CD14-positive monocyte (primary cell): ENCODE data around the gene EPHA4. TPM values are rescaled to one million over a fixed set of nuclear protein-coding genes. Genes with fewer than 3 reads are reported as not detected.

ENCODE experiments used
- DNase-seq, 3 donors: peaks; one replicate each; pipeline ENCODE4 v3.0.0-alpha.2; 2011 to 2022
- H2AFZ ChIP-seq: 2 replicates; pipeline ENCODE4 v1.6.0; 2012; ENCODE audit warnings: mild to moderate bottlenecking, low read depth, low read length, inconsistent platforms; ENCODE audit not compliant: insufficient read depth, poor library complexity, severe bottlenecking
- H3K27ac ChIP-seq, 2 donors: 1 replicate in 1 of 2; 2 replicates in 1 of 2; pipeline ENCODE4 v1.5.1; 2012 to 2013; ENCODE audit warnings: low read length in 2 of 2, control low read depth in 1 of 2, inconsistent platforms in 1 of 2, low read depth in 1 of 2, mild to moderate bottlenecking in 1 of 2
- H3K27me3 ChIP-seq, 2 donors: one replicate each; pipeline versions ENCODE4 v1.6.0 to v1.6.1; 2011 to 2013; ENCODE audit warnings: low read length in 2 of 2; ENCODE audit not compliant: control insufficient read depth in 2 of 2, insufficient read depth in 2 of 2
- H3K36me3 ChIP-seq, 2 donors: replicated peaks in 1 of 2; 1 replicate in 1 of 2; 2 replicates in 1 of 2; pipeline versions ENCODE4 v1.5.1 to v1.6.1; 2012 to 2013; ENCODE audit warnings: low read length in 2 of 2, control low read depth in 1 of 2, inconsistent platforms in 1 of 2, mild to moderate bottlenecking in 1 of 2; ENCODE audit not compliant: insufficient read depth in 2 of 2, control insufficient read depth in 1 of 2
- H3K4me1 ChIP-seq, 2 donors: 1 replicate in 1 of 2; 2 replicates in 1 of 2; pipeline versions ENCODE4 v1.5.1 to v1.6.1; 2012 to 2013; ENCODE audit warnings: low read length in 2 of 2, control low read depth in 1 of 2, inconsistent platforms in 1 of 2, mild to moderate bottlenecking in 1 of 2, moderate library complexity in 1 of 2; ENCODE audit not compliant: insufficient read depth in 2 of 2, control insufficient read depth in 1 of 2
- H3K4me2 ChIP-seq: replicated peaks from 2 replicates; pipeline ENCODE3; 2012; ENCODE audit warnings: low read length, moderate library complexity, mild to moderate bottlenecking; ENCODE audit not compliant: poor library complexity, severe bottlenecking; ENCODE audit errors: extremely low read depth
- H3K4me3 ChIP-seq, 3 experiments: fragments of 200-600 bp in 1 of 3; sonication (generic) in 1 of 3; replicated peaks in 1 of 3; 1 replicate in 2 of 3; 2 replicates in 1 of 3; pipeline ENCODE4 v1.5.1; 2011 to 2013; ENCODE audit warnings: low read length in 3 of 3, mild to moderate bottlenecking in 3 of 3, control low read depth in 2 of 3, low read depth in 2 of 3, inconsistent platforms in 1 of 3, moderate library complexity in 1 of 3
- H3K79me2 ChIP-seq: 2 replicates; pipeline ENCODE4 v1.6.0; 2012; ENCODE audit warnings: mild to moderate bottlenecking, control low read depth, inconsistent platforms, low read length, moderate library complexity; ENCODE audit not compliant: insufficient read depth
- H3K9ac ChIP-seq: 2 replicates; pipeline ENCODE4 v1.6.0; 2017; ENCODE audit warnings: low read length, mild to moderate bottlenecking; ENCODE audit not compliant: insufficient read depth, poor library complexity, severe bottlenecking
- H3K9me3 ChIP-seq, 2 donors: replicated peaks in 1 of 2; 1 replicate in 1 of 2; 2 replicates in 1 of 2; pipeline versions ENCODE4 v1.5.1 to v1.6.1; 2012 to 2013; ENCODE audit warnings: low read length in 2 of 2, control low read depth in 1 of 2; ENCODE audit not compliant: control insufficient read depth in 1 of 2, insufficient read depth in 1 of 2
- H4K20me1 ChIP-seq: 2 replicates; pipeline ENCODE4 v1.6.0; 2012; ENCODE audit warnings: mild to moderate bottlenecking, low read length, control low read depth, moderate library complexity; ENCODE audit not compliant: insufficient read depth
- H3K27ac Mint-ChIP-seq, 7 donors: one replicate each; pipeline ENCODE4 v1.8.0; 2020; ENCODE audit warnings: mild to moderate bottlenecking in 7 of 7, mixed read lengths in 7 of 7, moderate library complexity in 6 of 7, inconsistent platforms in 2 of 7
- H3K27me3 Mint-ChIP-seq, 3 donors: one replicate each; pipeline ENCODE4 v1.8.0; 2021 to 2022; ENCODE audit warnings: low read depth in 3 of 3, mild to moderate bottlenecking in 3 of 3, mixed read lengths in 3 of 3, moderate library complexity in 3 of 3, inconsistent platforms in 1 of 3
- H3K36me3 Mint-ChIP-seq, 2 donors: one replicate each; pipeline ENCODE4 v1.8.0; 2020; ENCODE audit warnings: mixed read lengths in 2 of 2, inconsistent platforms in 1 of 2, mild to moderate bottlenecking in 1 of 2
- H3K4me1 Mint-ChIP-seq: one replicate; pipeline ENCODE4 v1.8.0; 2020; ENCODE audit warnings: mild to moderate bottlenecking, mixed read lengths
- H3K4me3 Mint-ChIP-seq, 2 donors: one replicate each; pipeline ENCODE4 v1.8.0; 2020; ENCODE audit warnings: mild to moderate bottlenecking in 2 of 2, mixed read lengths in 2 of 2, moderate library complexity in 1 of 2
- H3K9me3 Mint-ChIP-seq, 7 donors: one replicate each; pipeline ENCODE4 v1.8.0; 2020 to 2022; ENCODE audit warnings: mixed read lengths in 7 of 7, mild to moderate bottlenecking in 6 of 7, moderate library complexity in 6 of 7, inconsistent platforms in 2 of 7
- WGBS: methylation state at CpG from one replicate; pipeline ENCODE4 v1.1.5; 2013; ENCODE audit warnings: missing lambda C conversion rate; ENCODE audit not compliant: insufficient coverage; 5-methylcytosine and 5-hydroxymethylcytosine counted together
- intact Hi-C, 2 donors: fragments of 100-400 bp; cut with micrococcal nuclease; formaldehyde crosslinking; loops; one replicate each; pipeline versions ENCODE4 v1.15.0 to v1.15.1; 2023
- polyA plus RNA-seq, 3 donors: library from polyadenylated mRNA; depleted of rRNA in 1 of 3; unstranded in 2 of 3; stranded (reverse) in 1 of 3; fragments of 300-500 nt in 2 of 3; fragments of >200 nt in 1 of 3; fragmentation: Illumina TruSeq in 2 of 3; gene quantifications; 1 replicate in 2 of 3; 2 replicates in 1 of 3; pipeline ENCODE4 v1.2.3, GENCODE V29; 2012 to 2021
- TF ChIP-seq, protein P1 (sequence below): fragments of 200-600 bp; IDR thresholded peaks from one replicate; pipeline ENCODE4 v1.8.0; 2022; ENCODE audit warnings: antibody characterized with exemption, mild to moderate bottlenecking

EPHA4 gene
- polyA plus RNA-seq, 3 donors = 0.15 to 0.31 TPM; not detected in 1

DNA sequence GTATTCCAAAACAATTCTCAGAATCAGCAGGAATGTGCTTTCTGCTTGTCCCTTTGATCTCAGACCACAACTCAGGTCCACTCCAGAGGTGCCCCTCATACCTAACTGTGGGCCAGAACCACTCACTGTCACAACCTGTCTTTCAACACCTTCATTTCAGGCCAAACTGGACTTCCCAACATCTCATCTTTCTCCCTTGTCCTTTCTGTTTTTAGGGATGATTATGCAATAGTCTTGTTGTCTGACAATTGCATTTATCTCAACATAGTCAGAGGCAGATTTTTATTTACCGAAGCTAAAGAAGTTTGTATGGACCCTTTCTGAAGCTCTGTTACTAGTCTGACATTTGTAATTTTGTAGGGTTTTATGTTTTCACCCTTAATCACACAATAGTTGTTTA, 95.9 kb downstream of the EPHA4 start:
- no CpG with 5 or more reads among the region's 1 CpG for WGBS
- DNase-seq = no peak
- Histone ChIP-seq H3K9me3 (no peaks in the 10 kb centered on the region), H3K4me2 (no peak overlapping the region), H3K36me3 (no peaks in the 10 kb centered on the region), H3K4me1 (no peaks in the 10 kb centered on the region), H3K27me3 (no peaks in the 10 kb centered on the region), H3K79me2 (no peaks in the 10 kb centered on the region), H4K20me1 (no peaks in the 10 kb centered on the region), H3K4me3 (no peak overlapping the region), H3K9ac (no peak overlapping the region), H2AFZ (no peak overlapping the region), H3K27ac (no peak overlapping the region)
- TF ChIP-seq, protein P1, sequence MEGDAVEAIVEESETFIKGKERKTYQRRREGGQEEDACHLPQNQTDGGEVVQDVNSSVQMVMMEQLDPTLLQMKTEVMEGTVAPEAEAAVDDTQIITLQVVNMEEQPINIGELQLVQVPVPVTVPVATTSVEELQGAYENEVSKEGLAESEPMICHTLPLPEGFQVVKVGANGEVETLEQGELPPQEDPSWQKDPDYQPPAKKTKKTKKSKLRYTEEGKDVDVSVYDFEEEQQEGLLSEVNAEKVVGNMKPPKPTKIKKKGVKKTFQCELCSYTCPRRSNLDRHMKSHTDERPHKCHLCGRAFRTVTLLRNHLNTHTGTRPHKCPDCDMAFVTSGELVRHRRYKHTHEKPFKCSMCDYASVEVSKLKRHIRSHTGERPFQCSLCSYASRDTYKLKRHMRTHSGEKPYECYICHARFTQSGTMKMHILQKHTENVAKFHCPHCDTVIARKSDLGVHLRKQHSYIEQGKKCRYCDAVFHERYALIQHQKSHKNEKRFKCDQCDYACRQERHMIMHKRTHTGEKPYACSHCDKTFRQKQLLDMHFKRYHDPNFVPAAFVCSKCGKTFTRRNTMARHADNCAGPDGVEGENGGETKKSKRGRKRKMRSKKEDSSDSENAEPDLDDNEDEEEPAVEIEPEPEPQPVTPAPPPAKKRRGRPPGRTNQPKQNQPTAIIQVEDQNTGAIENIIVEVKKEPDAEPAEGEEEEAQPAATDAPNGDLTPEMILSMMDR = no peak
- intact Hi-C loops = no loop called here
- Mint-ChIP-seq H3K4me1 (no peaks in the 10 kb centered on the region), H3K27ac (no peak overlapping the region), H3K4me3 (no peak overlapping the region), H3K36me3 (no peaks in the 10 kb centered on the region), H3K9me3 (peaks cover 0 to 4% (median 0%) of the 10 kb centered on the region in 7 donors), H3K27me3 (peaks cover 0 to 2% (median 0%) of the 10 kb centered on the region in 3 donors)

GRCh38 chr2:221473451-221473850, 98.7 kb downstream of the EPHA4 start:
- H2AFZ ChIP-seq = no peak overlapping the region
- H3K4me1 ChIP-seq = no peaks in the 10 kb centered on the region
- H3K36me3 ChIP-seq = no peaks in the 10 kb centered on the region
- no peak overlapping the region for H3K9ac ChIP-seq
- no peaks in the 10 kb centered on the region for H3K27me3 ChIP-seq
- no peaks in the 10 kb centered on the region for H3K36me3 Mint-ChIP-seq
- H4K20me1 ChIP-seq = no peaks in the 10 kb centered on the region
- no peak overlapping the region for H3K4me3 ChIP-seq
- TF ChIP-seq, protein P1 = no peak
- H3K9me3 ChIP-seq = no peaks in the 10 kb centered on the region
- no peak overlapping the region for H3K27ac ChIP-seq
- no peak for DNase-seq
- H3K79me2 ChIP-seq = no peaks in the 10 kb centered on the region
- peaks cover 0 to 2% (median 0%) of the 10 kb centered on the region in 3 donors for H3K27me3 Mint-ChIP-seq
- no peak overlapping the region for H3K4me3 Mint-ChIP-seq
- H3K9me3 Mint-ChIP-seq = peaks cover 0 to 4% (median 0%) of the 10 kb centered on the region in 7 donors
- no peaks in the 10 kb centered on the region for H3K4me1 Mint-ChIP-seq
- intact Hi-C loops = no loop called here
- H3K27ac Mint-ChIP-seq = no peak overlapping the region
- no peak overlapping the region for H3K4me2 ChIP-seq
